HS-27A (cell line): ENCODE results near the gene CNIH3.
"Not testable (repeated sequence)": the region's sequence is repeated elsewhere in the genome, so short reads cannot be mapped to it uniquely, and the experiment has no call there.

Experiments used
- DNase-seq: peaks from one replicate; pipeline ENCODE4 v3.0.0-alpha.2; 2012; ENCODE audit warnings: low read depth, missing footprints

Gene CNIH3

DNA sequence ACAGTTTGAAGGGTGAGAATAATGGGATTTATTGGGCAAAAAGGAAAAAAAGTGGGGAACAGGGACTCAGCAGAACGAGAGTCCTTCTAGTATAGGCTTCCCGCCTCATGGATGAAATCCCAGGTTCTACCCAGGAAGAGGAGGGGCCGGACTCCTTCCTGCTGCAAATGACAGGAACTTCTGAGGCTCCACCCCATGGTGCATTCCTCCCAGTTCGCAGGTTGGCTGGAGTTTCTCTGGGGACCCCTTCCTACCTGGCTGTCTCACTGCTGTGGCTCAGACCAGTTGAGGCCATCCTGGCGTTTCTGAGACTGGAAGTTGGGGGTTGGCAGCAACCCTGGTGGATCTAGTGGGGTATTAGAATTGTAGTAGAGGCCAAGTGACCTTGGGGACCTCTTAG is 27.5 kb downstream of the CNIH3 start:
- no peak for DNase-seq

DNA sequence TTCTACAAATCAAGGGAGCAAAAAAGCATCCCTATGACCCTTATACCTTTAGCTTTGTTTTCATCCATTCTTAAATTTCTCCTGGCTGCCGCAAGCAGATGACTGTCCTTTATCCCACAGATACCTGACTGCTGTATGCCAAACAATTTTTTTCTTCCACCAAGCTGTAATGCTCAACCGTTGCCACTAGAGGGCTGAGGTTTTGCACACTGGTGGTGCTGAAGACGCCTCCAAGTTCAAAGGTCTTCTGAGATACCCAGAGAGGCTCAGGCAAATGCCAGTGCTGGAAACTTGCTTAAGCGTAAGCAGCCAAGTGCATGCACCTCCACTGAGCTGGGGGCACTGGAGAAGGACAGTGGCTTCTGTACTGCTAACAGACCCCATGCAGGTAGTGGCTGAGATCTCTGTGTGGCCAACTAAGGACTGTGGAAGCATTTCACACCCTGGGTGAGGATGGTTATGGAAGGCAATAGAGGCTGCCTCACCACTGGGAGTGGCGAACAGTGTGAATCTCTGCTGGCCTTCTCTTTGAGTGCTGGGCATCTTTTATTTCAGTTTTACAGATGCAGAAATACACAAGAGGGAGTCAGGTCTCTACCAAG is 28.5 kb downstream of the CNIH3 start:
- DNase-seq: no peak

DNA sequence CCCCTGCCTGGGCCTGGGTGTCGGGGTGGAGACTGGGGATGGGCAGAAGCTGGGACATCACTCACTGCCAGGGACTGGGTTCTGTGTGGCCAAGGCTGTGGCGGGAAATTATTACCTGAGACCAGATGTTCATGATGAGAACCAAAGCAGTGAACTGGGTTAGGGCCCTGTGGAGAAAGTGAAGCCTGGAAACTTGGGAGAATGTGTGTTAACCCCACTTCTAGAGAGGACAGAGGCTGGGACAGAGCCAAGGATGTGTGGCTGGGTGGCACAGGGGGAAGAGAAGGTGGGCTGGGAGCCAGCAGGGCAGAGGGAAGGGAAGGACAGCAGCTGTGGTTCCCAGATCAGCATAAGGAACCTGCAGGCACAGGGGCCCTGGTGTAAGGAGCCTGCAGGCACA is 31.3 kb downstream of the CNIH3 start:
- no peak for DNase-seq

DNA sequence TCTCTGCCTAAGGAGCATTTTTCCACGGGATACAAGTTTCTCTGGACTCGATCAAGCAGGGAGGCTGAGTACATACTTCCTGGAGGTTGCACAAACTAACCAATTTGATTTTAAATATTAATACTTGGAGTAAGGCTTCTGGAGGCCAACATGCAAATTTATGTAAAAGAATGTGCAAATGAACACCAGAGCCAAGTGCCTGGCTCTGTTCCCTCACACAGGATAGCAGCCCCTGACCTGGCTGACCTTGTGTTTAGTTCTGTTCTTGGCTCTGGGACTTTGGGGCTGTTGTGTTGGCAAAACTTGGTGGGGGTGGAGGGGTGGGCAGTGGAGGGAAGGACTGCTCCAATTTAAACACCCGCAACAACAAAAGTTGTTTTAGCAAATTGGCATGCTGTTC is 34.2 kb downstream of the CNIH3 start:
- no peak for DNase-seq

DNA sequence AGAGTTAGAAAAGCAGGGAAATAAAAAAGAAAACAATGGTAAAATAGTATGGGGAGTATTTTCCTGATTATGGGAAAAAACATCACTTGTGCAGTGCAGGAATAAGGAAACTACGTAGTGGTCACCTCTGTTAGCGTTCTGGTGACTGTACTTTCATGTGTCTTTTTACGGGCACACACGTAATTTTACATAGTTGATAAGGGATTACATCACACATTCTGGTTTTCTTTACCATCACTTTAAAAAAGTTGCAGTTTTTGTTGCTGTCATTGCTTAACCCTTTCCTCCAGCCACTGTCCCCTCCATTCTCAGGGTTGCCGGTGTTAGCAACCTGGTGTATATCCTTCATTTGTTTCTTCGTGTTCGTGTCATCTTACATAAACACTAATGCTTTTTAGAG is 35.1 kb downstream of the CNIH3 start:
- no peak for DNase-seq

DNA sequence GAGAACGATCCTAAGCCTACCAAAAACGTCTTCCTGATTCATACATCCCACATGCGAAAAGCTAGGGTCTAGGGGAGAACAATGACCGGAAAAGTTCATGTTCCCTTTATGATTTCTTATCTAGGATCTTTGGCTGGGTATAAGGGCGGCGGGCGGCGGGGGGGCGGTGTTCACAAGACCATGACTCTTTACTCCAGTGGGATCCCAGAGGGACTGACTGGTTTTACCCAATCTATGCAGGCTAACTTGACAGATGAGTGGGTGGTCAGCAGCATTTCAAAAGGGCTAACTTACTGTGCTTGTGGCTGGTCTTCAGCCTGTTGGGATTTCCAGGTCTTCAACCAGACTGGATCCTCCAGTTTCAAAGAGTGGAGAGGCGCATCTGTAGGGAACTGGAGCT is 40.3 kb downstream of the CNIH3 start:
- DNase-seq: no peak

DNA sequence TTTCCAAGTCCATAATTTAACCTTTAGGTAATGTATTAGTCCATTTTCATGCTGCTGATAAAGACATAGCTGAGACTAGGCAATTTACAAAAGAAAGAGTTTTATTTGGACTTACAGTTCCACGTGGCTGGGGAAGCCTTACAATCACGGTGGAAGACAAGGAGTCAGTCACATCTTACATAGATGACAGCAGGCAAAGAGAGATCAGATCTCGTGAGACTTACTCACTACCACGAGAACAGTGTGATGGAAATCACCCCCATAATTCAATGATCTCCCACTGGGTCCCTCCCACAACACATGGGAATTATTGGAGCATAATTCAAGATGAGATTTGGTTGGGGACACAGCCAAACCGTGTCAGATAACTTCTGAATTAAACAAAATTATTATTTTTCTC is 44.0 kb downstream of the CNIH3 start:
- no peak for DNase-seq

DNA sequence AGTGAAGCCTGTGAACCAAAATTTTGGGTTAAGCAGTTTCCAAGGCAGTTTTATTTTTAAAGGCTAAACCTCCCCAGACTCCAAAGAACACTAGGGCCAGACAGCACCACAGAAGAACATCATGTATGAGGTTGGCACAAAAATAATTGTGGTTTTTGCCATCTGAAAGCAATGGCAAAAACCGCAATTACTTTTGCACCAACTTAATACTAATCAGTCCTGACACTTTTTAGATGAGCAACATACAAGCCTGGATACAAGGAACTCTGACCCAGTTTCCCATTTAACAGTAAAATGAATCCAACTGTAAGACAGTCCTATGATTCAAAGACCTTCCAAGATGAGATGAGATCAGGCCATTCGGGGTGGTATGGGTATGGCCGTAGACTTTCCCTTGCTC is 46.8 kb downstream of the CNIH3 start:
- DNase-seq: no peak

DNA sequence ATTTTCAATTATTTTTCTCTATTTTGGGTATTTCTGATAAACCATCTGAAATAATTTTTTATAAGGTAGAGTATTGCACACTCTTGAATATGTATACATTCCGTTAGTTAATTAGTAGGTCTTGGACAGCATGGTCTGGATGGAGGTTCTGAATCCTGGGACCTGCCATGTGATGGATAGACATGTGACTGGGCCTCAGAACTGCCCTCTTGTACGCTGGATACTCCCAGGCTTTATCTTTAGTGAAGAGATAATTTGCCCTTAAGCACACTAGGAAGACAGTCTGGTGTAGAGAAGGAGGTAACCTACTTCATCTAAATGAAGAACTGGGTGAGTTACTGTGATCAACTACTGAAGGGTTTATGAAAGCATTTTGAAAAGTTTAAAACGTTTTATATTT is 48.9 kb downstream of the CNIH3 start:
- DNase-seq: no peak

DNA sequence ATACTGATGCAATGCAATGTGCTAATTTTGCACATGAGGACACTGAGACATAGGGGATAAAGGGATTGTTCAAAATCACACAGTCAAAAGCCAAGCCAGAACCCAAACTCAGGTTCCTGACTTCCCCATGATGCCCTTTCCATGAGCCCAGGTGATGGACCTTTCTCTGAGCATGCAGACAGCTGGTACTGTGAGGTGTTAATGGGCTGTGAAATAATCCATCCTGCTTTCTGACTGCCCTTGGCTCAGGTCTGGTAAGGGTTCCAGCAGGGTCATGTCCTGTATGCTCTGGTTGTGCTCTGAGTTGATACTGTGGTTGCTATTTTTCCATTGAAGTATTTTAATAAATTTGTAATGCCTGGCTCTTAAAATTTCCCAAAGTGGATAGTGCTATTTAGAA is 50.0 kb downstream of the CNIH3 start:
- DNase-seq: no peak

DNA sequence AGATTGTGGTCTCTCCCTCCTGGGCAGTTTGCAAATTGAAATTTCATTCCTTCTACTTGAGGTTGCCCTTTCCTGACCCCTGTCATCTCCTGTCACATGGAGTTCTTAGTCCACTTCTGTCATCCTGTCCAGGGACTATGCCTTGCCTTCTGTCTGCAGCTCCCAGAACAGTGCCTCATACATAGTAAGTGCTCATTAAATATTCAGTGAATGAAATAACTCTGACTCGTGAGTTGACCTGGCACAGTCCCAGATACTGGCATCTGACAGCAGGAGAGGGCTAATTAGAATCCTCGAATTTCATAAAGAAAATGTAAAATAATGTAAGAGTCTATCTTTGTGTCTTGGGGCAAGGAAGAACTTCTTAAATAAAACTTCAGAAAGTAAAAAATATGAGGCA is 50.8 kb downstream of the CNIH3 start:
- DNase-seq: no peak

DNA sequence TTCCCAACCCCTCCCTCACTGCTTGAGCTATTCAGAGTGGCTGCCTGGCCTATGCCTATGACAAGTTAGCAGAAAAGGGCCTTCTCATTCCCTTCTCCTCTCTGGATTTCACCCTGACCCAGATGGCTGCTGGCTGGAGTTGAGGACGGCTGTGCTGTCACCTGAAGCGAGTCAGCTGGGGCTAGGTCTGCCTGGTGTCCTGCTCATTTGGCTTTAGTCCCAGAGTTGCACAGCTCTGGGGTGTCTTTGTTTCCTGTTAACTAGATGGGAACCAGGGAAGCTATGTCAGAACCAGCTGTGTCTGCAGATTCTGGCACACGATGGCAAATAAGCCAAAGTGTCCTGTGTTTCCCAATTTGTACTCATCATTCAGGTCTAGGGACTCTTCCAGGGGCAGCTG is 52.9 kb downstream of the CNIH3 start:
- no peak for DNase-seq

DNA sequence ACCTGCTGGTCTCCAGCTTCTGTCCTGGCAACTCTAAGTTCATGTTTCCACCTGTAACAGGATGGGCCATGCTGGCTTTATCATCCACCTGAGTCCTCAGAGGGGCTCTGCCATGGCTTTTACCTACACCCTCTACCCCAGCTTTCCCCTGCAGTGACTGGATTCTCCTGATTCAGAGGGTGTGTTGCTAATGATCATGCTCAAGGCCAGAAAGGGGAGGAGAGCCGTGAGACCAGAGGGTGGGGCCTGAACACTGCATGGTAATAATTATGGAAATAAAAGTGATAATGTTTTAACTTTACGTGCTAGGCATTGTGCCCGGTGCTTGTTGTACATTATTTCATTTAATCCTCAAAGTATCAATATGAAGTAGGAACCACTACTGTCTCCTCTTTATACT is 53.3 kb downstream of the CNIH3 start:
- DNase-seq: no peak

DNA sequence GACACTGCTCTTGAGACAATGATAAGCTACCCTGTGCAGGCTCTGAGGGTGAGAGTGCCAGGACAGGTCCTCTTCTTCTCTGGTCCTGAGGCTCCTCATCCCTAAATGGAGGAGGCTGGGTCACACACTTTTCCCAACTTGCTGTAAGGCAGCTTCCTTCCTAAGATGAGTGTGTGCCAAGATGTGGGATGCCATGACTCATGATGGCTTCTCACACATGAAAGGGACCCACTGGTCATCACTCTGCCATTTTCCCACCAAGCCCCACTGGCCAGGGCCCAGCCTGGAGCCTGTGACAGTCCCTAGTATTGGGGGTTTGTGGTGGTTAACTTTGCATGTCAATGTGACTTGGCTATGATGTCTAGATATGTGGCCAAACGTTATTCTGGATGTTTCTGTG is 54.4 kb downstream of the CNIH3 start:
- peak; percentile 3 for DNase-seq

DNA sequence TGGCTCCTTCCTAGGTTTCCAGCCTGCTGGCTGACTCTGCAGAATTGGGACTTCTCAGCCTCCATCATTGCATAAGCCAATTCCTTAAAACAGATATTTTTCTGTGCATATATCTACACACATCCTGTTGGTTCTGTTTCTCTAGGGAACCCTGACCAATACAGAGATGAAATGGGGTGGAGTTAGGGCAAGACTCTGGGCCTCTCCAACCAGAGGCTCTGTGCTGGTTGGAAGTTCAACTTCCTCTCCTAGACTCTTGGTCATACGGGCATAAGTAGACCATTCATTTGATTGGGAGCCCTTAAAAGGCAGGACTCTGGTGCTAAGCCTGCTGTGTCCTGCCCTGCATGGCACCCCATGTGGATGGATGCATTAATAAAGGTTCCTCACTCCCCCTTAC is 55.0 kb downstream of the CNIH3 start:
- DNase-seq: no peak

DNA sequence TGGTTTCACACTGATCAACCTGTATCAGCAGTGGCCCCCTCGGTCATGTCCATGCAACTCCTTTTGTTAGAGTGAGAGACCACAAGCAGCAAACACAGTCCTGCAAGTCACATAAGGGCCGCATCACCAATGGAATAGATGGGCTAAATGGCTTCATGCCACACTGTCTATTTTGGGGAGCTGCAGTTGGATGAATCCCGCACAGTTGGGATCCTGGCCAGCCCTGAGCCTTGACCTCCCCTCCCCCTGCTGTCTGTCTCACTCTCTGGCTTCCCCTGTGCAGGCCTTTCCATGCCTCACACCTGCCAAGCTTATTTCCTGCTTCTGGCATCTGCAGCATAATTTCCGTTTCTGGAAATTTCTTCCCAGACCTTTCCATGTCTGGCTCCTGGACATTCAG is 57.0 kb downstream of the CNIH3 start:
- no peak for DNase-seq

DNA sequence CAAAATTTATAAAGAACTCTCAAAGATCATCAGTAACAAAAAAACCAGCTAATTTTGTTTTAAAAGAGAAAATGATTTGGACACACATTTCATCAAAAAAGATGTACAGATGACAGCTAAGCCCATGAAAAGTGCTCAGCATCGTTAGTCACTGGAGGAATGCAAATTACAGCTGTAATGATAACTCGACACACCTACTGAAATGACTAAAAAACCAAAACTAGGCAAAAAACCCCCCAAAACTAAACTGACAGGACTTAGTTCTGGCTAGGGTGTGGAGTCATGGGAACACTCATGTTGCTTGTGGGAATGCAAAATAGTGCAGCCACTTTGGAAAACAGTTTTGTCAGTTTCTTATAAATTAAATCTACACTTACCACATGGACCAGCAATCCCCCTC is 59.5 kb downstream of the CNIH3 start:
- no peak for DNase-seq

DNA sequence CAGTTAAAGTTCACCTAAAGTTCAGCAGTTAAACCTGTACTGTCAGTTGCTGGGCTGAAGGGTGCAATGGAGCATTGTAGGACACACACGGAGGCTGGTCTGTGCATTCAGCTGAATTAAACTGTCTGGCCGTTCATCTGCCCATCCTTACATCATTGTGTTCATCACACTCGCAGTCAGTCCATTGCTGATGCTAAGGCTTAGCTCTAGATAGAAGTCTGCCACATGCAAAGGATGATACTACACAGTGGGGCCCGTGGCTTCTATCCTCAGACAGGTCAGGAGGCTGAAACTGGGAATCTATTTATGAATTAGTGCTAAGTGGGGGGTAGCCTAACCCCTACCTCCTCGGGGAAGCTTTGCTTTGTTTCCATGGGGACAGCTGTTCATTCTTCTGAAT is 60.4 kb downstream of the CNIH3 start:
- no peak for DNase-seq

DNA sequence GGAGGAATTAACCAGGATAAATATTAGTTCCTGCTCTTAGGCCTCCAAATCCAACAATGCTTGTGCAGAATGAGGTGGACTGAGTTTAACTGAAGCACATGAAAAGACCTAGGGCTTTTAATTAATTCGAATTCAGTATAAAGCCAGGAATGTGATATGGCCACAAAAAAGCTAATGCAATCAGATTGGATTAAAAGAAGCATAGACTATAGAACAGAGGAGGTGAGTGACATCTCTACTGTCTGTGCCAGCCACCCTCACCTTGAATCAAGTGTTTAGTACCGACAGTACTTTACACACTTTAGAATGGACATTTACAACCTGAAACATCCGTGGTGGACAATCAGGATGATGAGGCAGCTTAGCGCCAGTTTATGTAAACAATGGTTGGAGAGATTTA is 62.1 kb downstream of the CNIH3 start:
- DNase-seq: no peak

DNA sequence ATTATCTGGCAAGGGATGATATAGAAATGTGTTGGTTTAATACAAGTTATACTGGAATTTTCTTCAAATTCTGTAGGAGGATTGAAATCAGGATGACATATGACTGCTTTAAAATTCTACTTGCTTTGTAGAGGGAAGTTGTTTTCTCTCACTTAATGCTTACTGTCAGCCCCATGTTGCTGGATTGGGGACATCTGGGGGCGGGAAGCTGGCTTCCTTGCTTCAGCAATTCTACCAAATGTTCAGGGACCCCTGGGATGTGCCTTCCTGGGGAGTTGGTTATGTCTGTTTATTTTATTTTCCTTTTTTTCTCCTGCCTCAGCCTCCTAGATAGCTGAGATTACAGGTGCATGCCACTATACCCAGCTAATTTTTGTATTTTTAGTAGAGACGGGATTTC is 63.5 kb downstream of the CNIH3 start:
- no peak for DNase-seq

DNA sequence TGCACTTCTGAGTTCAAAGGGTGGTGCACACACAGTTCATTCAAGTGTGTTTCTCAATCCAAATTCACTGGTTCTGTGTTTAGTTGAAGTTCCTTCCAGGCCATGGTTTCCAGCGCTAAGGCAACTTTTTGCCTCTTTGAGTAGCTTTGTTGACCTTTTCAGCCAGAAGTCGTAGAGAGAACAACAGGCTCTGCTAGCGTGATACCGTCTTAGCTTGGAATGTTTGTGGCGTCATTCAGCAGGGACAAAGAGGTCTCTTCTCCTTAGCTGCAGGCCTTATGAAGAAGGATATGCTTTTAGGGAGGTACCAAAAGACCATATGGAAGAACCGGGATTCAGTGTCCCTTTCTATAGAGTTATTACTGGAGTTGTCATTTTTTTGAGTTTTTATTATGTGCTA is 65.7 kb downstream of the CNIH3 start:
- DNase-seq: no peak

DNA sequence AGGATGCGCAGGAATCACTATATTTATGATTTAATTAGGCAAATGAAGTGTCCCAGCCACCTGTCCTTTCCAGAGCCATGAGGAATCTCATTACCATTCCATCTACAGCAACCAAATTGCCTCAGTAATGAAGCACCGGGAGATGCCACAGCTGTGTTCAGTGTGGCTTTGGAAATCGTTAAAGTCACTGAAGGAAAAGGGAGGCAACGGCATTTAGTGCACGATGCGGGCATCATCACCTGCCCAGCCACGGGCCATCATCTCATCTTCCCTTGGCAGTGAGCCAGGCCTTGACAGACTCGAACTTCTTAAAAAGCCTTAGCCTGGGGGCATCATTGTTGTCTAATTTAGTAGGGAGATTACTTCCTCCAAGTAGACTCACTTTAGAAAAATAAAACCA is 67.8 kb downstream of the CNIH3 start:
- DNase-seq: no peak

DNA sequence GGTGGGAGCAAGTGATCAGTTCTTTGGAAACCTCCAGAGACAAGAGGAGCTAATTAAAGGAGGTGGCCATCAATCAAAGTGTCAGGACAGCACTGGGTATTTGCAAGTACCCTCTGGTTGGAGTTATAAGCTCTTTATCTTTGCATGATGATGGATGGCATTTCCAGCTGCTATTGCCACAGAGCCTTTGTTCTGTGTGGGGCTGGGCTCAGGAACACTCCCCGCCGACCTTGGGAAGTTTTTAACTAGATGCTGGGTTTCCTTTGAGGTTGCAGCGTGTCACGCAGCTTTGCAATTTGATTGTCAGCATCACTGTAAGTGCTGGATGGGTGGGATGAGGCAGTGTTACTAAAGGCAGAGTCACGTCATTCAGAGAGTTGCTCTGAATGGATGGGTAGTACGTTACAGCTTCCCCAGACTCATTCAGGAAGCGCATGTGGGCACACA is 68.9 kb downstream of the CNIH3 start:
- no peak for DNase-seq

DNA sequence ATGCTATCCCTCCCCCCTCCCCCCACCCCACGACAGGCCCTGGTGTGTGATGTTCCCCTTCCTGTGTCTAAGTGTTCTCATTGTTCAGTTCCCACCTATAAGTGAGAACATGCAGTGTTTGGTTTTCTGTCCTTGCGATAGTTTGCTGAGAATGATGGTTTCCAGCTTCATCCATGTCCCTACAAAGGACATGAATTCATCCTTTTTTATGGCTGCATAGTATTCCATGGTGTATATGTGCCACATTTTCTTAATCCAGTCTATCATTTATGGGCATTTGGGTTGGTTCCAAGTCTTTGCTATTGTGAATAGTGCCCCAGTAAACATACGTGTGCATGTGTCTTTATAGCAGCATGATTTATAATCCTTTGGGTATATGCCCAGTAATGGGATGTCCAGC is 70.0 kb downstream of the CNIH3 start:
- DNase-seq: not testable (repeated sequence)

DNA sequence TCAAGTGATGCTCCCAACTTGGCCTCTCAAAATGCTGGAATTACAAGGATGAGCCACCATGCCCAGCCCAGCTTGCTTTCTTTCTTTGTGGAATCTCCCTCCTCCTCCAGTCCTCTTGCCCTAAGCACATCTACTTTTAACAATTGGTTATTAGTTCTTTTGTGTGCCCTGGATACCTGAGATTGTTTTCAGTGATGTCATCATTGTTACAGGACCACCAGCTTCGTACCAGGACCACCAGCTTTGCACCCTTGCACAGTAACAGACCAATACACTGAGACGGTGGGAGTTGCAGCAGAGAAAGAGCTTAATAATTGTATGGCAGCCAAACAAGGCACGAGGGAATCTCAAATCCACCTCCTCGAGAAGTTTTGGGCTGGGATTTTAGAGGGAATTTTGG is 71.3 kb downstream of the CNIH3 start:
- no peak for DNase-seq
